H9 (cell line): ENCODE measurements around the gene STIM2. TPM values are rescaled to one million over a fixed set of nuclear protein-coding genes. Genes with fewer than 3 reads are reported as not detected.

ENCODE experiments used
- DNase-seq: peaks from one replicate; pipeline ENCODE4 v3.0.0-alpha.2; 2017
- H2AFZ ChIP-seq: one replicate; pipeline ENCODE4 v1.6.1; 2013; ENCODE audit warnings: mild to moderate bottlenecking, low read length, control low read depth, moderate library complexity
- H2AK5ac ChIP-seq: 2 replicates; pipeline ENCODE4 v1.6.1; 2013; ENCODE audit warnings: low read length, control low read depth, mixed read lengths; ENCODE audit not compliant: insufficient read length
- H2BK120ac ChIP-seq: one replicate; pipeline ENCODE4 v1.6.1; 2013; ENCODE audit warnings: low read depth, mild to moderate bottlenecking, low read length, control low read depth, inconsistent platforms; ENCODE audit not compliant: poor library complexity, severe bottlenecking
- H2BK12ac ChIP-seq: 2 replicates; pipeline ENCODE4 v1.6.1; 2013; ENCODE audit warnings: low read length, control low read depth, mixed read lengths, low read depth; ENCODE audit not compliant: insufficient read length
- H2BK15ac ChIP-seq: 2 replicates; pipeline ENCODE4 v1.6.1; 2013; ENCODE audit warnings: low read depth, low read length, control low read depth
- H2BK20ac ChIP-seq: one replicate; pipeline ENCODE4 v1.6.1; 2013; ENCODE audit warnings: low read depth, mild to moderate bottlenecking, low read length, control low read depth, inconsistent platforms; ENCODE audit not compliant: poor library complexity, severe bottlenecking
- H2BK5ac ChIP-seq: 2 replicates; pipeline ENCODE4 v1.6.1; 2013; ENCODE audit warnings: low read length, control low read depth, mixed read lengths; ENCODE audit not compliant: insufficient read length
- H3K14ac ChIP-seq: 2 replicates; pipeline ENCODE4 v1.6.1; 2013; ENCODE audit warnings: low read length, control low read depth; ENCODE audit not compliant: insufficient read depth
- H3K18ac ChIP-seq: 2 replicates; pipeline ENCODE4 v1.6.1; 2013; ENCODE audit warnings: low read depth, mild to moderate bottlenecking, mixed read lengths, low read length, control low read depth; ENCODE audit not compliant: insufficient read length
- H3K23ac ChIP-seq: 2 replicates; pipeline ENCODE4 v1.6.1; 2013; ENCODE audit warnings: low read length, control low read depth, mixed read lengths, low read depth; ENCODE audit not compliant: insufficient read length
- H3K23me2 ChIP-seq: 2 replicates; pipeline ENCODE4 v1.6.1; 2013; ENCODE audit warnings: low read depth, mild to moderate bottlenecking, mixed read lengths, low read length, control low read depth; ENCODE audit not compliant: insufficient read length, poor library complexity, severe bottlenecking
- H3K27ac ChIP-seq: 2 replicates; pipeline ENCODE4 v1.5.1; 2013; ENCODE audit warnings: low read length, control low read depth, mixed read lengths, low read depth; ENCODE audit not compliant: insufficient read length
- H3K27me3 ChIP-seq: 2 replicates; pipeline ENCODE4 v1.6.1; 2013; ENCODE audit warnings: low read length, control low read depth, inconsistent platforms; ENCODE audit not compliant: insufficient read depth
- H3K4ac ChIP-seq: 2 replicates; pipeline ENCODE4 v1.6.1; 2013; ENCODE audit warnings: low read depth, mild to moderate bottlenecking, control low read depth, inconsistent platforms, low read length, moderate library complexity
- H3K4me1 ChIP-seq: 2 replicates; pipeline ENCODE4 v1.6.1; 2013; ENCODE audit warnings: low read length, control low read depth, inconsistent platforms; ENCODE audit not compliant: insufficient read depth
- H3K4me2 ChIP-seq: 2 replicates; pipeline ENCODE4 v1.6.1; 2013; ENCODE audit warnings: low read length, control low read depth, mixed read lengths; ENCODE audit not compliant: insufficient read length, insufficient read depth
- H3K56ac ChIP-seq: 2 replicates; pipeline ENCODE4 v1.6.1; 2013; ENCODE audit warnings: low read depth, mild to moderate bottlenecking, mixed read lengths, low read length, control low read depth; ENCODE audit not compliant: insufficient read length
- H3K79me1 ChIP-seq: 2 replicates; pipeline ENCODE4 v1.6.1; 2013; ENCODE audit warnings: low read depth, mild to moderate bottlenecking, moderate library complexity, low read length, control low read depth, inconsistent platforms; ENCODE audit not compliant: insufficient read depth, poor library complexity, severe bottlenecking
- H3K79me2 ChIP-seq: 2 replicates; pipeline ENCODE4 v1.6.1; 2013; ENCODE audit warnings: low read length, control low read depth, inconsistent platforms; ENCODE audit not compliant: insufficient read depth
- H3K9ac ChIP-seq: 2 replicates; pipeline ENCODE4 v1.6.1; 2013; ENCODE audit warnings: low read length, control low read depth, mixed read lengths; ENCODE audit not compliant: insufficient read length; ENCODE audit errors: extremely low read depth
- H3K9me3 ChIP-seq: one replicate; pipeline ENCODE4 v1.6.1; 2013; ENCODE audit warnings: low read depth, low read length, inconsistent platforms; ENCODE audit not compliant: control insufficient read depth
- H3T11ph ChIP-seq: one replicate; pipeline ENCODE4 v1.6.1; 2013; ENCODE audit warnings: mild to moderate bottlenecking, low read length, control low read depth, inconsistent platforms
- H4K20me1 ChIP-seq: one replicate; pipeline ENCODE4 v1.6.1; 2013; ENCODE audit not compliant: control insufficient read depth, insufficient read length, insufficient read depth
- H4K5ac ChIP-seq: 2 replicates; pipeline ENCODE4 v1.6.1; 2013; ENCODE audit warnings: low read depth, mild to moderate bottlenecking, mixed read lengths, low read length, control low read depth; ENCODE audit not compliant: insufficient read length
- H4K8ac ChIP-seq: replicated peaks from 2 replicates; pipeline ENCODE4 v1.6.1; 2013; ENCODE audit warnings: low read length, control low read depth, mixed read lengths, low read depth; ENCODE audit not compliant: insufficient read length
- H4K91ac ChIP-seq: 2 replicates; pipeline ENCODE4 v1.6.1; 2013; ENCODE audit warnings: low read depth, mild to moderate bottlenecking, moderate library complexity, mixed read lengths, low read length, control low read depth; ENCODE audit not compliant: insufficient read length
- H3K27ac Mint-ChIP-seq, 3 experiments: 2 replicates in 2 of 3; 3 replicates in 1 of 3; pipeline ENCODE4 v1.8.0; 2020 to 2021; ENCODE audit warnings: mixed read lengths in 3 of 3, mild to moderate bottlenecking in 1 of 3, moderate library complexity in 1 of 3
- H3K27me3 Mint-ChIP-seq: 2 replicates; pipeline ENCODE4 v1.8.0; 2021; ENCODE audit warnings: low read depth, mild to moderate bottlenecking, moderate library complexity, mixed read lengths
- H3K36me3 Mint-ChIP-seq, 3 experiments: 2 replicates in 2 of 3; 3 replicates in 1 of 3; pipeline ENCODE4 v1.8.0; 2020 to 2021; ENCODE audit warnings: low read depth in 3 of 3, mixed read lengths in 3 of 3; ENCODE audit not compliant: insufficient read depth in 1 of 3
- H3K4me1 Mint-ChIP-seq, 2 experiments: 2 replicates each; pipeline ENCODE4 v1.8.0; 2020; ENCODE audit warnings: mixed read lengths in 2 of 2
- H3K4me3 Mint-ChIP-seq, 2 experiments: 2 replicates in 1 of 2; 3 replicates in 1 of 2; pipeline ENCODE4 v1.8.0; 2020 to 2021; ENCODE audit warnings: mild to moderate bottlenecking in 2 of 2, mixed read lengths in 2 of 2, moderate library complexity in 1 of 2
- H3K9me3 Mint-ChIP-seq, 2 experiments: 2 replicates in 1 of 2; 3 replicates in 1 of 2; pipeline ENCODE4 v1.8.0; 2020; ENCODE audit warnings: mild to moderate bottlenecking in 2 of 2, mixed read lengths in 2 of 2, moderate library complexity in 1 of 2
- WGBS: extraction: QIAGEN DNeasy Blood & Tissue Kit; methylation state at CpG from one replicate; pipeline ENCODE4 v1.1.7; 2013; ENCODE audit warnings: missing lambda C conversion rate, low lambda C conversion rate, mixed read lengths; ENCODE audit not compliant: insufficient read length; ENCODE audit errors: extremely low coverage; 5-methylcytosine and 5-hydroxymethylcytosine counted together
- total RNA-seq: library from RNA; stranded (reverse); gene quantifications from 2 replicates; pipeline ENCODE4 v1.2.1, GENCODE V29; 2021
- TF ChIP-seq, protein P1 (sequence below): fragments of 200-600 bp; sonication (generic); conservative IDR thresholded peaks from 3 replicates; pipeline ENCODE4 v1.8.0; 2021; ENCODE audit warnings: antibody characterized with exemption, mild to moderate bottlenecking

STIM2 gene
- total RNA-seq, 1 experiment from 2014 or later = 26.2 TPM

DNA sequence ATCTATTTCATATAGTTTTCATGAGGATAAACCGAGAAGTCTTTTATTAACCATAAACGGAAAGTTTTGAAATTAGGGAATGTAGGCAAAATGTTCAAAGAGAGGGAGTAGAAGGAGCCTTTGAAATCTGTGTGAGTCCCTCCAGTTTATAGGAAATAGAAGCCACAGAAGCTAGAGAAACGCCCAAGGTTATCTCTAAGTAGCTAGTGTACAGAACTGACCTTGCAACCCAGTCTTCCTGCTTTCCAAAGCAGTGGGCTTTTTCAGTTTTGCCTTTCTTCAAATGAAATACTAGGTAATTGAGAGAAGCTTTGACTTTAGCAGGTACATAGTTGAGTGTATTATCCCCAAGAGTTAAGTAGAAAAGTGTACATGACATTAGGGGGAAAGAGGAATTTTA is 39.4 kb downstream of the STIM2 start:
- no peak overlapping the region for H3K56ac ChIP-seq
- no peak overlapping the region for H3K27ac ChIP-seq
- H2BK15ac ChIP-seq = no peak overlapping the region
- H3K4me2 ChIP-seq = no peak overlapping the region
- H3K4me1 ChIP-seq = no peaks in the 10 kb centered on the region
- H3K9ac ChIP-seq = no peak overlapping the region
- H4K5ac ChIP-seq = no peak overlapping the region
- H3K4me1 Mint-ChIP-seq = peaks cover 14 to 19% of the 10 kb centered on the region in 2 experiments
- no peak overlapping the region for H3K14ac ChIP-seq
- no peak overlapping the region for H2BK12ac ChIP-seq
- H4K8ac ChIP-seq = no peak overlapping the region
- H4K20me1 ChIP-seq = no peaks in the 10 kb centered on the region
- no peaks in the 10 kb centered on the region for H3K23me2 ChIP-seq
- H3K18ac ChIP-seq = no peak overlapping the region
- DNase-seq = no peak
- no peak overlapping the region for H3K4me3 Mint-ChIP-seq
- H2BK20ac ChIP-seq = no peak overlapping the region
- H4K91ac ChIP-seq = no peak overlapping the region
- H2BK120ac ChIP-seq = no peak overlapping the region
- H3K9me3 ChIP-seq = no peaks in the 10 kb centered on the region
- H3K27me3 ChIP-seq = no peaks in the 10 kb centered on the region
- no peak overlapping the region; a peak in 1 of 7 replicates for H3K27ac Mint-ChIP-seq
- H2BK5ac ChIP-seq = no peak overlapping the region
- H3K23ac ChIP-seq = no peak overlapping the region
- H3K36me3 Mint-ChIP-seq = no peaks in the 10 kb centered on the region
- no peaks in the 10 kb centered on the region; the same call in 1 of the 2 replicates for H3K79me2 ChIP-seq
- TF ChIP-seq, protein P1, sequence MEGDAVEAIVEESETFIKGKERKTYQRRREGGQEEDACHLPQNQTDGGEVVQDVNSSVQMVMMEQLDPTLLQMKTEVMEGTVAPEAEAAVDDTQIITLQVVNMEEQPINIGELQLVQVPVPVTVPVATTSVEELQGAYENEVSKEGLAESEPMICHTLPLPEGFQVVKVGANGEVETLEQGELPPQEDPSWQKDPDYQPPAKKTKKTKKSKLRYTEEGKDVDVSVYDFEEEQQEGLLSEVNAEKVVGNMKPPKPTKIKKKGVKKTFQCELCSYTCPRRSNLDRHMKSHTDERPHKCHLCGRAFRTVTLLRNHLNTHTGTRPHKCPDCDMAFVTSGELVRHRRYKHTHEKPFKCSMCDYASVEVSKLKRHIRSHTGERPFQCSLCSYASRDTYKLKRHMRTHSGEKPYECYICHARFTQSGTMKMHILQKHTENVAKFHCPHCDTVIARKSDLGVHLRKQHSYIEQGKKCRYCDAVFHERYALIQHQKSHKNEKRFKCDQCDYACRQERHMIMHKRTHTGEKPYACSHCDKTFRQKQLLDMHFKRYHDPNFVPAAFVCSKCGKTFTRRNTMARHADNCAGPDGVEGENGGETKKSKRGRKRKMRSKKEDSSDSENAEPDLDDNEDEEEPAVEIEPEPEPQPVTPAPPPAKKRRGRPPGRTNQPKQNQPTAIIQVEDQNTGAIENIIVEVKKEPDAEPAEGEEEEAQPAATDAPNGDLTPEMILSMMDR = no peak
- H3K9me3 Mint-ChIP-seq = no peaks in the 10 kb centered on the region
- H3K4ac ChIP-seq = no peak overlapping the region
- no peak overlapping the region for H2AK5ac ChIP-seq
- no peaks in the 10 kb centered on the region for H3K79me1 ChIP-seq
- H2AFZ ChIP-seq = no peak overlapping the region
- H3T11ph ChIP-seq = no peak overlapping the region
- no peaks in the 10 kb centered on the region for H3K27me3 Mint-ChIP-seq
- no CpG with 5 or more reads among the region's 3 CpGs for WGBS
